Measurements from ENCODE around the gene PNPO.

GRCh38 chr17:47975189-47975822 lies 33.9 kb downstream of the PNPO start:
- TF ChIP-seq CTCF (IDR thresholded peaks at IDR 0.05) (no peak), POLR2A (IDR thresholded peaks at IDR 0.05) (no peak)

Data from body of pancreas (tissue), 4 donors.